ENCODE measurements around the gene ATF4. TPM values are rescaled to one million over a fixed set of nuclear protein-coding genes. Genes with fewer than 3 reads are reported as not detected.

ATF4 gene
- total RNA-seq, 1 donor from 2014 or later, result 363 TPM

GRCh38 chr22:39482768-39483167 lies 37.6 kb upstream of the ATF4 start:
- DNase-seq (no peak), ATAC-seq (ENCODE audit: low read depth) (no peak)
- TF ChIP-seq CTCF (IDR thresholded peaks at IDR 0.05), result no peak
- no peak overlapping the region for H3K4me3 Mint-ChIP-seq
- H3K9me3 Mint-ChIP-seq, result no peaks in the 10 kb centered on the region
- H3K4me1 Mint-ChIP-seq, result no peaks in the 10 kb centered on the region
- intact Hi-C loops (cut with micrococcal nuclease), result no loop called here
- H3K27me3 Mint-ChIP-seq, result no peaks in the 10 kb centered on the region
- H3K36me3 Mint-ChIP-seq (ENCODE audit: low read depth), result peaks cover 15% of the 10 kb centered on the region
- ChIA-PET POLR2A (interaction anchor here (0.7 to 1.3 kb wide), 2 partner anchors 19 to 49 kb away, joined by 3 to 4 read pairs; partner anchors contain the start of gene MIEF1), CTCF (no interaction called here)
- no peak overlapping the region for H3K27ac Mint-ChIP-seq

- ATAC-seq (ENCODE audit: low read depth) (no peak), DNase-seq (no peak)
- H3K4me1 Mint-ChIP-seq, result peaks cover 11% of the 10 kb centered on the region
- CTCF ChIA-PET, result no interaction called here
- H3K27ac Mint-ChIP-seq, result no peak overlapping the region
- H3K4me3 Mint-ChIP-seq, result no peak overlapping the region
- H3K9me3 Mint-ChIP-seq, result no peaks in the 10 kb centered on the region
- no peak for TF ChIP-seq CTCF (IDR thresholded peaks at IDR 0.05)
- peaks cover 24% of the 10 kb centered on the region for H3K36me3 Mint-ChIP-seq (ENCODE audit: low read depth)
- H3K27me3 Mint-ChIP-seq, result no peaks in the 10 kb centered on the region
- POLR2A ChIA-PET, result interaction anchor here (0.5 kb wide), 1 partner anchor 154 kb away, joined by 4 read pairs; no protein-coding TSS in a partner anchor
- intact Hi-C loops (cut with micrococcal nuclease), result no loop called here
Observed at GRCh38 chr22:39486951-39487825, 33.2 kb upstream of the ATF4 start.

DNA sequence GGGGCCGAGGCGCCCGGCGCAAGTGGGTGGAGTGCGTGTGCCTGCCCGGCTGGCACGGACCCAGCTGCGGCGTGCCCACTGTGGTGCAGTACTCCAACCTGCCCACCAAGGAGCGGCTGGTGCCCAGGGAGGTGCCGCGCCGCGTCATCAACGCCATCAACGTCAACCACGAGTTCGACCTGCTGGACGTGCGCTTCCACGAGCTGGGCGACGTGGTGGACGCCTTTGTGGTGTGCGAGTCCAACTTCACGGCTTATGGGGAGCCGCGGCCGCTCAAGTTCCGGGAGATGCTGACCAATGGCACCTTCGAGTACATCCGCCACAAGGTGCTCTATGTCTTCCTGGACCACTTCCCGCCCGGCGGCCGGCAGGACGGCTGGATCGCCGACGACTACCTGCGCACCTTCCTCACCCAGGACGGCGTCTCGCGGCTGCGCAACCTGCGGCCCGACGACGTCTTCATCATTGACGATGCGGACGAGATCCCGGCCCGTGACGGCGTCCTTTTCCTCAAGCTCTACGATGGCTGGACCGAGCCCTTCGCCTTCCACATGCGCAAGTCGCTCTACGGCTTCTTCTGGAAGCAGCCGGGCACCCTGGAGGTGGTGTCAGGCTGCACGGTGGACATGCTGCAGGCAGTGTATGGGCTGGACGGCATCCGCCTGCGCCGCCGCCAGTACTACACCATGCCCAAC lies 32.4 kb upstream of the ATF4 start:
- no peak overlapping the region for H3K4me3 Mint-ChIP-seq
- H3K4me1 Mint-ChIP-seq, result peaks cover 12% of the 10 kb centered on the region
- no peak for DNase-seq
- no peaks in the 10 kb centered on the region for H3K27me3 Mint-ChIP-seq
- TF ChIP-seq CTCF (IDR thresholded peaks at IDR 0.05), result no peak
- ChIA-PET CTCF (no interaction called here), POLR2A (no interaction called here)
- no peak for ATAC-seq (ENCODE audit: low read depth)
- H3K9me3 Mint-ChIP-seq, result no peaks in the 10 kb centered on the region
- peaks cover 20% of the 10 kb centered on the region for H3K36me3 Mint-ChIP-seq (ENCODE audit: low read depth)
- no peak overlapping the region for H3K27ac Mint-ChIP-seq
- intact Hi-C loops (cut with micrococcal nuclease), result no loop called here

DNA sequence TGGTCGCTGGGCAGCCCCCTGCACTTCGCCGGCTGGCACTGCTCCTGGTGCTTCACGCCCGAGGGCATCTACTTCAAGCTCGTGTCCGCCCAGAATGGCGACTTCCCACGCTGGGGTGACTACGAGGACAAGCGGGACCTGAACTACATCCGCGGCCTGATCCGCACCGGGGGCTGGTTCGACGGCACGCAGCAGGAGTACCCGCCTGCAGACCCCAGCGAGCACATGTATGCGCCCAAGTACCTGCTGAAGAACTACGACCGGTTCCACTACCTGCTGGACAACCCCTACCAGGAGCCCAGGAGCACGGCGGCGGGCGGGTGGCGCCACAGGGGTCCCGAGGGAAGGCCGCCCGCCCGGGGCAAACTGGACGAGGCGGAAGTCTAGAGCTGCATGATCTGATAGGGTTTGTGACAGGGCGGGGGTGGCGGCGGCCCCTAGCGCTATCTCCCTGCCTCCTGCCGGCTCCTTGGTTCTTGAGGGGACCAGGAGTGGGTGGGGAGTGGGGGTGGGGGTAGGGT lies 31.7 kb upstream of the ATF4 start:
- ChIA-PET CTCF (interaction anchor here (0.7 to 2.2 kb wide), 2 partner anchors 42 to 52 kb away, joined by 4 to 6 read pairs; no protein-coding TSS in a partner anchor), POLR2A (interaction anchor here (1.3 to 2.0 kb wide), 2 partner anchors 11 to 31 kb away, joined by 3 to 11 read pairs; partner anchors contain the start of gene ATF4)
- H3K4me1 Mint-ChIP-seq, result peaks cover 19% of the 10 kb centered on the region
- H3K36me3 Mint-ChIP-seq (ENCODE audit: low read depth), result peaks cover 20% of the 10 kb centered on the region
- ATAC-seq (ENCODE audit: low read depth) (no peak), DNase-seq (no peak)
- no peak for TF ChIP-seq CTCF (IDR thresholded peaks at IDR 0.05)
- H3K27me3 Mint-ChIP-seq, result no peaks in the 10 kb centered on the region
- intact Hi-C loops (cut with micrococcal nuclease), result no loop called here
- no peak overlapping the region for H3K4me3 Mint-ChIP-seq
- no peaks in the 10 kb centered on the region for H3K9me3 Mint-ChIP-seq
- H3K27ac Mint-ChIP-seq, result no peak overlapping the region

Data from activated B cell treated with CpG ODN at 0.5 μM for 24 hours (primary cell).